ENCODE measurements around the gene RTEL1.

- no peak for TF ChIP-seq CTCF (conservative IDR thresholded peaks at IDR 0.05; ENCODE audit: low read depth, low read length)
- no peak for TF ChIP-seq EZH2phosphoT487 (IDR thresholded peaks at IDR 0.05; ENCODE audit: borderline replicate concordance, low read length)
- TF ChIP-seq EZH2 (IDR thresholded peaks at IDR 0.05; ENCODE audit: low read length, unreplicated experiment) = no peak
These were observed 29.5 kb downstream of the RTEL1 start for GRCh38 chr20:63687419-63688178.
